Globus pallidus (tissue), 1 donor: ENCODE measurements around the gene GABRB2.

Source experiments
- DNase-seq: peaks from one replicate; pipeline ENCODE4 v3.0.0-alpha.2; 2015; ENCODE audit warnings: low spot score

GABRB2 gene

GRCh38 chr5:161471211-161471950, 75.1 kb downstream of the GABRB2 start:
- DNase-seq = no peak

GRCh38 chr5:161467703-161468102, 78.8 kb downstream of the GABRB2 start:
- DNase-seq = no peak

- no peak for DNase-seq
Observed at GRCh38 chr5:161460741-161461140, 85.8 kb downstream of the GABRB2 start.

- DNase-seq = no peak
Observed at GRCh38 chr5:161446655-161447054, 99.9 kb downstream of the GABRB2 start.

- DNase-seq = no peak
Observed at GRCh38 chr5:161442471-161442870, 104.1 kb downstream of the GABRB2 start.

GRCh38 chr5:161432798-161433197, 113.7 kb downstream of the GABRB2 start:
- DNase-seq = no peak

- DNase-seq = no peak
Observed at GRCh38 chr5:161431963-161432362, 114.6 kb downstream of the GABRB2 start.

GRCh38 chr5:161421067-161421466, 125.5 kb downstream of the GABRB2 start:
- DNase-seq = no peak

- DNase-seq = no peak
Observed at GRCh38 chr5:161420521-161420920, 126.0 kb downstream of the GABRB2 start.

GRCh38 chr5:161414896-161415295, 131.6 kb downstream of the GABRB2 start:
- no peak for DNase-seq

- DNase-seq = no peak
Observed at GRCh38 chr5:161414037-161414436, 132.5 kb downstream of the GABRB2 start.

GRCh38 chr5:161412792-161413191, 133.7 kb downstream of the GABRB2 start:
- DNase-seq = no peak

GRCh38 chr5:161411156-161411555, 135.4 kb downstream of the GABRB2 start:
- DNase-seq = no peak

- peak; percentile 26 for DNase-seq
Observed at GRCh38 chr5:161410640-161411039, 135.9 kb downstream of the GABRB2 start.

- no peak for DNase-seq
Observed at GRCh38 chr5:161409471-161409870, 137.1 kb downstream of the GABRB2 start.

- no peak for DNase-seq
Observed at GRCh38 chr5:161406880-161407279, 139.6 kb downstream of the GABRB2 start.

- no peak for DNase-seq
Observed at GRCh38 chr5:161403996-161404395, 142.5 kb downstream of the GABRB2 start.

- no peak for DNase-seq
Observed at GRCh38 chr5:161403121-161403520, 143.4 kb downstream of the GABRB2 start.

- DNase-seq = no peak
Observed at GRCh38 chr5:161400583-161400982, 145.9 kb downstream of the GABRB2 start.

GRCh38 chr5:161399996-161400562, 146.4 kb downstream of the GABRB2 start:
- DNase-seq = no peak

- DNase-seq = no peak
Observed at GRCh38 chr5:161397448-161397847, 149.1 kb downstream of the GABRB2 start.

- no peak for DNase-seq
Observed at GRCh38 chr5:161396171-161396570, 150.4 kb downstream of the GABRB2 start.

- no peak for DNase-seq
Observed at GRCh38 chr5:161391724-161392123, 154.8 kb downstream of the GABRB2 start.

- no peak for DNase-seq
Observed at GRCh38 chr5:161391016-161391415, 155.5 kb downstream of the GABRB2 start.
